ENCODE data around the gene IGF1. TPM values are rescaled to one million over a fixed set of nuclear protein-coding genes. Genes with fewer than 3 reads are reported as not detected.
A peak's percentile ranks its signal among the peaks of the same experiment; 100 is the strongest.

Gene IGF1
- total RNA-seq, 1 experiment from 2014 or later = 0.42 TPM

DNA sequence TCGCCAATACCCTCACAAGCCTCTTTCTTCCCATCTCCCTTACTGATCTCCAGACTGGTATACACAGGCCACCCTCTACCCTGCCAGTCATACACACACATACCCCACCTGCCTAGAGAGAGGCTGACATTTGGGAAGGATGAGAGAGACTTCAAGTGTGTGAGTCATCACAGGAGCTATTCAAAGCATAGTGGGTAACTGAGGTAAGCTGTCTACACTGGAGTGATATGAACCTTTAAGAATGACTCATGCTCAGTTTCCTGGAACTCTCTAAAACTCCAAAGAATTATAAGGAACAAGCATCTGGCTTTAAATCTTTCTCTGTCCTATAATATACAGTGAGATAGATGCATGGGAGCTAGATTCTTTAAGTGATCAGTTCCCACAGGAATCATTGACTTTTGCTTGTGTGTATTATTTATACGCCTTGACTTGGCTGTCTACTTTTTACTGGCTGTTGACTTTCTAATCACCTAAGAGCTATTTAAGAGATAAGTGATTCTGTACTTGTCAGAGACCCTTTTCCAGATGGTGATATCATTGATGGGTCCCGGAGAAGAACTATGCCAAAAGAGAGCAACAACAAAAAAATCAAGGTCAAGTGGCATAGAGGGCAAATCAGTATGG, 5.8 kb downstream of the IGF1 start:
- RAD21 ChIA-PET (ENCODE audit: low non-redundant PET in 1 of 2, low total read pairs in 2 of 2, uncharacterized antibody in 2 of 2, unreplicated experiment in 2 of 2) = no interaction called here
- no peaks in the 10 kb centered on the region for H3K36me3 ChIP-seq (ENCODE audit: control insufficient read depth in 1 of 2, insufficient read depth in 2 of 2, low read length in 2 of 2)
- 0 out of 2 replicates have a peak, but pooled peaks cover 8% of the 10 kb centered on the region for H3K27me3 ChIP-seq (ENCODE audit: insufficient read depth, low read length)
- POLR2A ChIA-PET = no interaction called here
- peaks cover 0 to 7% of the 10 kb centered on the region in 2 experiments; a peak in 2 of 4 replicates for H3K4me1 ChIP-seq (ENCODE audit: control insufficient read depth in 1 of 2, insufficient read depth in 2 of 2, low read length in 2 of 2)
- no peak overlapping the region for H3K9ac ChIP-seq (ENCODE audit: low read length)
- H3K9me3 ChIP-seq (ENCODE audit: control insufficient read depth in 1 of 2, insufficient read depth in 1 of 2, low read depth in 1 of 2, low read length in 2 of 2) = no peaks in the 10 kb centered on the region
- no peak overlapping the region for H2AFZ ChIP-seq (ENCODE audit: low read depth, low read length, poor library complexity, severe bottlenecking)
- H3K4me2 ChIP-seq (ENCODE audit: low read length) = no peak overlapping the region
- ATAC-seq = peak; percentile 79
- H4K20me1 ChIP-seq (ENCODE audit: insufficient read depth) = no peaks in the 10 kb centered on the region
- no TSS peak for BruUV-seq (replicated peaks)
- DNase-seq (ENCODE audit: low read depth, low spot score) = peak; percentile 26
- no peak overlapping the region for H3K27ac ChIP-seq (ENCODE audit: low read depth, low read length)
- H3K9me2 ChIP-seq (ENCODE audit: insufficient read depth) = no peaks in the 10 kb centered on the region
- intact Hi-C loops (cut with micrococcal nuclease) = no loop called here
- H3K79me2 ChIP-seq (ENCODE audit: insufficient read depth, low read length) = no peaks in the 10 kb centered on the region
- CTCF ChIA-PET = interaction anchor here (2.0 kb wide), 1 partner anchor 10 kb away, joined by 7 read pairs; no protein-coding TSS in a partner anchor
- H3K4me3 ChIP-seq (replicated peaks in 1 of 2; ENCODE audit: low read depth in 1 of 2, low read length in 2 of 2) = no peak overlapping the region
- TF ChIP-seq ZBTB33 (IDR thresholded peaks at IDR 0.05; ENCODE audit: extremely low read depth, insufficient replicate concordance, low read length) (no peak), ELF1 (IDR thresholded peaks at IDR 0.05; ENCODE audit: borderline replicate concordance, low read depth) (no peak), JUND (IDR thresholded peaks at IDR 0.05) (peak; percentile 63), TCF7L2 (IDR thresholded peaks at IDR 0.05; ENCODE audit: borderline replicate concordance, extremely low read depth, insufficient read depth, insufficient read length) (peak; percentile 14), YY1 (IDR thresholded peaks at IDR 0.05; ENCODE audit: extremely low read depth, insufficient replicate concordance, low read depth, low read length) (no peak), CBX3 (IDR thresholded peaks at IDR 0.05; ENCODE audit: low read depth) (0 out of 2 replicates have a peak, but pooled peaks have one; percentile 36), ATF3 (IDR thresholded peaks at IDR 0.05) (no peak), POLR2AphosphoS5 (IDR thresholded peaks at IDR 0.05; ENCODE audit: low read depth, low read length) (no peak), POLR2A (IDR thresholded peaks at IDR 0.05; ENCODE audit: borderline replicate concordance, extremely low read depth, insufficient read depth, insufficient read length) (no peak), RAD21 (IDR thresholded peaks at IDR 0.05; ENCODE audit: low read depth) (no peak), EGR1 (IDR thresholded peaks at IDR 0.05; ENCODE audit: low read depth) (no peak), EZH2phosphoT487 (IDR thresholded peaks at IDR 0.05; ENCODE audit: borderline replicate concordance) (no peak), EZH2 (IDR thresholded peaks at IDR 0.05) (no peak), FOSL1 (IDR thresholded peaks at IDR 0.05; ENCODE audit: low read depth) (peak; percentile 62), SRF (IDR thresholded peaks at IDR 0.05; ENCODE audit: low read depth) (no peak), ZNF274 (IDR thresholded peaks at IDR 0.05; ENCODE audit: low read depth, low read length) (no peak), SP1 (IDR thresholded peaks at IDR 0.05; ENCODE audit: low read depth) (0 out of 2 replicates have a peak, but pooled peaks have one; percentile 13), SIN3A (IDR thresholded peaks at IDR 0.05; ENCODE audit: low read depth) (no peak), ZFX (IDR thresholded peaks at IDR 0.05) (no peak)
- TF ChIP-seq, protein P1, sequence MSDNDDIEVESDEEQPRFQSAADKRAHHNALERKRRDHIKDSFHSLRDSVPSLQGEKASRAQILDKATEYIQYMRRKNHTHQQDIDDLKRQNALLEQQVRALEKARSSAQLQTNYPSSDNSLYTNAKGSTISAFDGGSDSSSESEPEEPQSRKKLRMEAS (IDR thresholded peaks at IDR 0.05) = no peak
- TF ChIP-seq, protein P2, sequence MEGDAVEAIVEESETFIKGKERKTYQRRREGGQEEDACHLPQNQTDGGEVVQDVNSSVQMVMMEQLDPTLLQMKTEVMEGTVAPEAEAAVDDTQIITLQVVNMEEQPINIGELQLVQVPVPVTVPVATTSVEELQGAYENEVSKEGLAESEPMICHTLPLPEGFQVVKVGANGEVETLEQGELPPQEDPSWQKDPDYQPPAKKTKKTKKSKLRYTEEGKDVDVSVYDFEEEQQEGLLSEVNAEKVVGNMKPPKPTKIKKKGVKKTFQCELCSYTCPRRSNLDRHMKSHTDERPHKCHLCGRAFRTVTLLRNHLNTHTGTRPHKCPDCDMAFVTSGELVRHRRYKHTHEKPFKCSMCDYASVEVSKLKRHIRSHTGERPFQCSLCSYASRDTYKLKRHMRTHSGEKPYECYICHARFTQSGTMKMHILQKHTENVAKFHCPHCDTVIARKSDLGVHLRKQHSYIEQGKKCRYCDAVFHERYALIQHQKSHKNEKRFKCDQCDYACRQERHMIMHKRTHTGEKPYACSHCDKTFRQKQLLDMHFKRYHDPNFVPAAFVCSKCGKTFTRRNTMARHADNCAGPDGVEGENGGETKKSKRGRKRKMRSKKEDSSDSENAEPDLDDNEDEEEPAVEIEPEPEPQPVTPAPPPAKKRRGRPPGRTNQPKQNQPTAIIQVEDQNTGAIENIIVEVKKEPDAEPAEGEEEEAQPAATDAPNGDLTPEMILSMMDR (IDR thresholded peaks at IDR 0.05 in 2 of 3, conservative IDR thresholded peaks at IDR 0.05 in 1 of 3; ENCODE audit: borderline replicate concordance in 1 of 3, insufficient read depth in 1 of 3, low read depth in 2 of 3, low read length in 2 of 3) = no peak
